Adrenal gland (tissue), 12 donors: ENCODE data around the gene C10orf95. TPM values are rescaled to one million over a fixed set of nuclear protein-coding genes. Genes with fewer than 3 reads are reported as not detected.

Experiments
- DNase-seq, 7 donors: peaks; one replicate each; pipeline ENCODE4 v3.0.0-alpha.2; 2019 to 2020
- H3K27ac ChIP-seq, 5 donors: fragments of 200-600 bp; sonication (generic) in 4 of 5; 1 replicate in 3 of 5; 2 replicates in 2 of 5; pipeline versions ENCODE4 v1.5.1 to v1.8.0; 2016 to 2020; ENCODE audit warnings: mild to moderate bottlenecking in 1 of 5
- H3K27me3 ChIP-seq: fragments of 200-600 bp; 2 replicates; pipeline ENCODE4 v1.8.0; 2021
- H3K36me3 ChIP-seq, 2 donors: fragments of 200-600 bp; replicated peaks in 1 of 2; 1 replicate in 1 of 2; 2 replicates in 1 of 2; pipeline versions ENCODE4 v1.5.1 to v1.8.0; 2018 to 2022
- H3K4me1 ChIP-seq, 2 donors: fragments of 200-600 bp; replicated peaks in 1 of 2; 1 replicate in 1 of 2; 2 replicates in 1 of 2; pipeline versions ENCODE4 v1.5.1 to v1.8.0; 2018 to 2021
- H3K4me3 ChIP-seq, 4 donors: fragments of 200-600 bp; sonication (generic) in 3 of 4; one replicate each; pipeline ENCODE4 v1.5.1; 2016 to 2018
- H3K9me3 ChIP-seq, 3 donors: fragments of 200-600 bp; sonication (generic) in 1 of 3; replicated peaks in 1 of 3; 1 replicate in 2 of 3; 2 replicates in 1 of 3; pipeline versions ENCODE4 v1.5.1 to v1.8.0; 2016 to 2021
- CTCF ChIP-seq, 6 experiments: fragments of 450-650 bp in 4 of 6; fragments of 200-600 bp in 2 of 6; sonication (generic) in 1 of 6; IDR thresholded peaks; 1 replicate in 5 of 6; 2 replicates in 1 of 6; pipeline versions ENCODE4 v1.5.1 to v1.8.0; 2016 to 2021; ENCODE audit warnings: antibody characterized with exemption in 6 of 6, mild to moderate bottlenecking in 2 of 6, moderate library complexity in 1 of 6
- POLR2A ChIP-seq, 2 donors: fragments of 450-650 bp; IDR thresholded peaks; one replicate each; pipeline ENCODE4 v1.6.1; 2017; ENCODE audit warnings: antibody characterized with exemption in 2 of 2, mild to moderate bottlenecking in 2 of 2, moderate library complexity in 1 of 2
- WGBS, 4 donors: extraction: QIAGEN DNeasy Blood & Tissue Kit in 2 of 4; methylation state at CpG; one replicate each; pipeline versions ENCODE4 v1.1.5 to v1.1.7; 2013 to 2017; 5-methylcytosine and 5-hydroxymethylcytosine counted together
- intact Hi-C, 2 donors: fragments of 100-400 bp; cut with DNase I; formaldehyde crosslinking; loops; one replicate each; pipeline versions ENCODE4 v1.14.1 to v1.15.0; 2022 to 2023
- polyA plus RNA-seq, 3 donors: library from polyadenylated mRNA; stranded (reverse); fragments of 200-250 nt in 2 of 3; fragments of 350-450 nt in 1 of 3; fragmentation: Illumina TruSeq in 1 of 3; extraction: RNeasy Lipid Tissue Mini Kit (QIAGEN cat#74804) in 1 of 3; gene quantifications; one replicate each; pipeline ENCODE4 v1.2.3, GENCODE V29; 2013 to 2014
- total RNA-seq, 9 donors: library from RNA; depleted of rRNA in 4 of 9; stranded (reverse); fragments of >200 nt in 4 of 9; fragments of 120-200 nt in 1 of 9; fragmentation: NEBNext Ultra II Directional in 1 of 9; extraction: Animal tissue kit (Norgen Biotek cat#: 25700) in 1 of 9; gene quantifications; one replicate each; pipeline versions ENCODE4 v1.1.0 to v1.2.4, GENCODE V29; 2013 to 2023
- donor health status: healthy with polysubstance abuse.
- donor health status: Bipolar disorder and iron deficiency.
- donor health status: DM: yes; HTN: yes; CAD: no.
- donor health status: DM: no; HTN: no; CAD: no.
- donor health status: DM: no; HTN: no; CAD: no.
- donor health status: DM: yes; HTN: yes; CAD: no.

The C10orf95 gene
- total and polyA plus RNA-seq, 12 donors = 0.14 to 0.28 (median 0.24) TPM; not detected in 7

- no peak for TF ChIP-seq CTCF (IDR thresholded peaks at IDR 0.05)
- no peak for TF ChIP-seq POLR2A (IDR thresholded peaks at IDR 0.05)
- Histone ChIP-seq H3K27ac (no peak overlapping the region), H3K27me3 (peaks cover 14% of the 10 kb centered on the region), H3K4me1 (peaks cover 0 to 9% of the 10 kb centered on the region in 2 donors), H3K4me3 (no peak overlapping the region), H3K36me3 (peaks cover 0 to 31% of the 10 kb centered on the region in 2 donors), H3K9me3 (no peaks in the 10 kb centered on the region)
- no peak for DNase-seq
- intact Hi-C loops = loop anchor here in 1 of 2 donors (5.0 kb wide), 1 partner anchor 172 kb away; no protein-coding TSS in a partner anchor
- 84 to 90% (median 88%) methylated on average over 11 to 17 of the region's 17 CpGs for WGBS, 4 donors
Measured at GRCh38 chr10:102404361-102405107, 46.8 kb downstream of the C10orf95 start.

- Histone ChIP-seq H3K27me3 (peaks cover 8% of the 10 kb centered on the region), H3K36me3 (peaks cover 0 to 36% of the 10 kb centered on the region in 2 donors), H3K9me3 (no peaks in the 10 kb centered on the region), H3K4me1 (peaks cover 0 to 10% of the 10 kb centered on the region in 2 donors), H3K4me3 (no peak overlapping the region), H3K27ac (no peak overlapping the region)
- DNase-seq = no peak
- TF ChIP-seq CTCF (IDR thresholded peaks at IDR 0.05) (no peak), POLR2A (IDR thresholded peaks at IDR 0.05) (no peak)
- intact Hi-C loops = loop anchor here in 1 of 2 donors (5.0 kb wide), 1 partner anchor 171 kb away; no protein-coding TSS in a partner anchor
- 85 to 95% (median 89%) methylated on average over 6 to 13 of the region's 13 CpGs for WGBS, 4 donors
Measured at GRCh38 chr10:102403115-102403514, 48.2 kb downstream of the C10orf95 start.

- TF ChIP-seq CTCF (IDR thresholded peaks at IDR 0.05) = no peak
- no peak for TF ChIP-seq POLR2A (IDR thresholded peaks at IDR 0.05)
- DNase-seq = no peak
- intact Hi-C loops = loop anchor here in 1 of 2 donors (5.0 kb wide), 1 partner anchor 170 kb away; no protein-coding TSS in a partner anchor
- Histone ChIP-seq H3K27me3 (peaks cover 2% of the 10 kb centered on the region), H3K27ac (no peak overlapping the region), H3K36me3 (peaks cover 0 to 42% of the 10 kb centered on the region in 2 donors), H3K4me1 (peaks cover 0 to 10% of the 10 kb centered on the region in 2 donors), H3K4me3 (no peak overlapping the region), H3K9me3 (no peaks in the 10 kb centered on the region)
- 88 to 96% (median 90%) methylated on average over 5 of the region's 5 CpGs for WGBS, 4 donors
Measured at GRCh38 chr10:102402512-102402896, 48.8 kb downstream of the C10orf95 start.

GRCh38 chr10:102401735-102402511 is 49.4 kb downstream of the C10orf95 start:
- DNase-seq = no peak
- Histone ChIP-seq H3K9me3 (no peaks in the 10 kb centered on the region), H3K4me1 (peaks cover 0 to 10% of the 10 kb centered on the region in 2 donors), H3K4me3 (no peak overlapping the region), H3K27me3 (no peaks in the 10 kb centered on the region), H3K36me3 (peaks cover 0 to 44% of the 10 kb centered on the region in 2 donors), H3K27ac (no peak overlapping the region)
- no peak for TF ChIP-seq CTCF (IDR thresholded peaks at IDR 0.05)
- no peak for TF ChIP-seq POLR2A (IDR thresholded peaks at IDR 0.05)
- intact Hi-C loops = loop anchor here in 1 of 2 donors (5.0 kb wide), 1 partner anchor 170 kb away; no protein-coding TSS in a partner anchor
- WGBS, 4 donors = 84 to 90% (median 87%) methylated on average over 3 to 18 of the region's 18 CpGs
